Measurements from ENCODE around the gene CD226.

GRCh38 chr18:69953191-69953590 lies 5.5 kb upstream of the CD226 start:
- TF ChIP-seq RCOR1 (conservative IDR thresholded peaks at IDR 0.05; ENCODE audit: low read depth, low read length) (no peak), TBL1XR1 (IDR thresholded peaks at IDR 0.05; ENCODE audit: low read depth, low read length) (no peak), RFX5 (IDR thresholded peaks at IDR 0.05; ENCODE audit: low read depth, low read length) (no peak), ZNF384 (IDR thresholded peaks at IDR 0.05; ENCODE audit: borderline replicate concordance, low read depth, low read length) (no peak), EZH2 (IDR thresholded peaks at IDR 0.05; ENCODE audit: borderline replicate concordance, control insufficient read depth, low read depth, low read length) (no peak), POLR2A (IDR thresholded peaks at IDR 0.05; ENCODE audit: low read depth, low read length) (no peak), EP300 (IDR thresholded peaks at IDR 0.05; ENCODE audit: borderline replicate concordance in 1 of 2, control insufficient read depth in 1 of 2, low read depth in 2 of 2, low read length in 2 of 2) (no peak), ATF2 (IDR thresholded peaks at IDR 0.05; ENCODE audit: low read length) (no peak), HDAC2 (IDR thresholded peaks at IDR 0.05) (no peak), CTCF (IDR thresholded peaks at IDR 0.05 in 2 of 3, conservative IDR thresholded peaks at IDR 0.05 in 1 of 3; ENCODE audit: control insufficient read depth in 2 of 3, extremely low read depth in 1 of 3, insufficient read depth in 1 of 3, low read depth in 3 of 3, low read length in 3 of 3) (no peak), ASH2L (IDR thresholded peaks at IDR 0.05; ENCODE audit: borderline replicate concordance, low read depth) (no peak), CREB1 (IDR thresholded peaks at IDR 0.05; ENCODE audit: low read depth) (no peak), ESRRA (IDR thresholded peaks at IDR 0.05; ENCODE audit: low read length) (no peak)
